GM21786 (cell line): ENCODE results near the gene ETV3L.
A peak's percentile ranks its signal among the peaks of the same experiment; 100 is the strongest.

Experiments
- ATAC-seq: cut with Tn5 transposase; IDR thresholded peaks from one replicate; pipeline ENCODE4 v1.9.1; 2021; ENCODE audit not compliant: unreplicated experiment

The ETV3L gene

GRCh38 chr1:157099633-157100009 is at the start of gene ETV3L:
Gene ETV3L, minus strand, starts transcription at chr1:157099808. Its CDS starts 285 bp downstream, at chr1:157099523.
- ATAC-seq = no peak

- no peak for ATAC-seq
Measured at GRCh38 chr1:157147906-157148700, 48.5 kb upstream of the ETV3L start.

GRCh38 chr1:157147037-157147436 is 47.4 kb upstream of the ETV3L start:
- ATAC-seq = no peak

GRCh38 chr1:157146244-157146643 is 46.6 kb upstream of the ETV3L start:
- no peak for ATAC-seq

GRCh38 chr1:157145076-157145475 is 45.5 kb upstream of the ETV3L start:
- no peak for ATAC-seq

DNA sequence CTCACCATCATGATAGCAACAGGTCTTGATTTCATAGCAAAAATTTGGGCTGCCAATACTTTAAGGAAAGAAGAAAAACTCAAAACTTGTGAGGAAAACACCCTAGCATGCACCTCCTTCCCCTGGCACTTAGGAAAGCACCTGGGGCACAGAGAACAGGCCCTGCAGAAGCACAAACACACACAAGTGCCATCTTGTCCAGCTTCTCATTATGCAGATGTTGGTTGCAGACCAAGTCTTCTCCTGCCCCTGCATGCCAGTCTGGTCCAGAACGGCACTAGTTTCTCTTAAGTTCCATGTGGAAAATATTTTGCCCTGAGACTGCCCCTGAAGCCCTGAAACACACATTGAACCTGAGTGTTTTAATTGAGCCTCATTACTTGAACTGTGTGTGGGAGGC is 44.9 kb upstream of the ETV3L start:
- ATAC-seq = no peak

DNA sequence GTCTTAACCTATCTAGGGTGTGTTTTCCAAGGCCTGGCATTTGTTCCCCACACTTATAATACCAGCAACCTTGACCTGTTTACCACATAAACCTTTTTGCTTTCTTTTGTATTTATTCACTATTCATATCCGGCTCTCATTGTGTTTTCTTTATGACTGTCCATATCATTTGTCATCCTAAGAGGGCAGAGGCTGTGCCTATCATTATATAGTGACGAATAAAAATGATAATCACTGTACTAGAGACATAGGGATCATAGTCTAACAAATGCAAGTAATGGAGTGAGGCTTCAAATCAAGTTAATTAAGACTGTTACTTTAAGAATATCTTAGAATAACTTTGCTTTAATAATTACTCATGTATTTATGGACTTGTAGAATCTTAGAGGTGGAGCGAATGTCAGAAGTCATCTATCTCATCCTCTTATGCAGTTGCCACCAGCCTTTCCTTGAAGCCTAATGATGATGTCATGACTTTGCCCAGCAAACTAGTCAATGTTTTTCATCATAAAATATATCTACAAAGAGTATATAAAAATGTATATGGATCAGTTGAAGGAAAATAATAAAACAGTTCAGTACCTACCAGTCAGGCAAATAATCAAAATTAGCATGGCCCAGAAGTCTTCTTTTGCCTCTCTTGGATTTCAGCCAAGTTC is 43.3 kb upstream of the ETV3L start:
- ATAC-seq = no peak

DNA sequence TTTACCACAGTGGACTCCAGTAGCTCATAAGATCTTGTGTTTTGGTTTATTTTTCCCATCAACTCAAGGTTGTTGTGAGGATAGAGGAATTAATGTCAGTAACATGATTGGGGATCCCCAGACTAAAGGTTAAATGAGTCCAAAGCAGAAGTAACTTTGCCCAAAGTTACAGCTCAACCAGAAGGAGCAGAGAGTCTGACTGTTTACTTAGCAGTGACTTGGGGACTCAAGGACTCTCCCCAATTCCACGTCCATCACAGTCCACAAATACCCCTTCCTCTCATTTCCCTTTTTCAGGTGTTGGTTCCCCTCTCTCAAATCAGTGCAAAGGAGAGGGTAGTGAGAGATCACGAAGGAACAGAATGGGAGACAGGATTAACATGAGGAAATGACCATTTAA is 42.6 kb upstream of the ETV3L start:
- no peak for ATAC-seq

GRCh38 chr1:157141212-157141855 is 41.7 kb upstream of the ETV3L start:
- ATAC-seq = no peak

- ATAC-seq = no peak
Measured at GRCh38 chr1:157140063-157140588, 40.5 kb upstream of the ETV3L start.

DNA sequence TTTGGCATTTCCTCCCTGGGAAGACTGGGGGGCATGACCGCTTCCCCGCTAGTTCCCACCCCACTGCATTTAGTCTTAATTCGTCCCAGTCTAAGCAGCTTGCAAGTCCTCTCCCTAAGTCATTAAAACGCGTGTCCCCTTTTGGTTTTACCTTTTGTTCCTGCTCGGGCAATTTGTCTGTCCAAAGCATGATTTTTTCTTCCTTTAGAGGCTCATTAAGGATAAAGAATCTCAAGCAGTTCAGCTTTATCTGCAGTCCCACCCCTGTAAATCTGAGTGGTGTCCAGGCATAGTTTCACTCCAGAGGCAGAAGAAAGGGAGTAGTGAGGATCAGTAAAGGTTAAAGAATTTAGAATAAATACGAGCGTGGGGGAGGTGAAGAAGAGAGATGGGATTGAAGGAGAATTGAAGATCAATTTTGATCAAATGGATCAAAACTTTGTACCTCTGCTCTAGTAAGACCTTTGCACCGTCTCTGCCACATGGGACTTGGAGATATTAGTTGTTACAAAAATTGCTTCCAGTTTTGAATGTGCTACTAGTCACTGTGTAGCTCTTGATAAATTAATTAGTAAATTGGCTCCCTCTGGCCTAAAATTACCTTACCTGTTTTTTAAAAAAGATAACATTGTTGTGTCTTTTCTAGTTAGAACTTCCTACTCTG is 39.6 kb upstream of the ETV3L start:
- no peak for ATAC-seq

DNA sequence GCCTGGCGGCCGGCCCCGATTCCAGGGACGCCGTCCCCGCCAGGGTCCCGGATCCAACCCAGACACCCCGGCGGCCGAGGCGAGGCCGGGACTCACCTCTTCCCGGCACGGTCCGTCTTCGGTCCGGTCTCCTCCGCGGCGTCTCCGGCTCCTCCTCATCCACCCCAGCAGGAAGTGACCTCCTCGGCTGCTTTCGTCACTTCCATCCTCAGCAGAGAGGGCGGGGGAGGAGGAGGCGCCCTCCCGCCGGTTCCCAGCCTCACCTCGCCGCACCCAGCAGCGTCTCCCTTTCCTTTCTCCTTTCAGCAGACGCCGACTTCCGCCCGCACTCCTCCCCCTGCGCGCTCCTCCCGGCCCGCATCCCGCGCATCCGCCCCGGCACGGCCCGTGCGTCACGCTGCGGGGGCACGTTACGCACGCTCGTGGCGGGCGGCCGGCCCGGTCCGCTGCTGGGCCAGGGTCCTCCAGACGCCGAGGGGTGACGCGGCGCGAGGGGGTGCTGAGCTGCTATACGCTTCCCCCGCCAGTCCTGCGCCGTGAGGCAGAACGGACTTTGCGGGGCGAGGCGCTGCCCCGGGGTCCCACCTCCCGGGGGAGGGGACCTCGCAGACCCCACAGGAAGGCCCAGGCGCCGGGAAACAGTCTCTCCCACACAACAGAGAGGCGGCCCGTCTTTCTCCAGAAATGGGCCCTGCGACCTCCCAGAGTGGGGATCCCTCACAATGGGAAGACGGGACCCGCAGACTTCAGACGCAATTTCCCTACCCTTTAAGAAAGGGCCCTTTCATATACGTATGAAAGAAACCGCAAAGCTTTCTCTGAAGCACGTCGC is 38.8 kb upstream of the ETV3L start, which contains the start of gene ETV3:
Gene ETV3, minus strand, starts transcription at position 176 of the 832 bp plus-strand sequence. CDS start 2,043 bp downstream, outside the sequence.
- ATAC-seq = peak; percentile 81

DNA sequence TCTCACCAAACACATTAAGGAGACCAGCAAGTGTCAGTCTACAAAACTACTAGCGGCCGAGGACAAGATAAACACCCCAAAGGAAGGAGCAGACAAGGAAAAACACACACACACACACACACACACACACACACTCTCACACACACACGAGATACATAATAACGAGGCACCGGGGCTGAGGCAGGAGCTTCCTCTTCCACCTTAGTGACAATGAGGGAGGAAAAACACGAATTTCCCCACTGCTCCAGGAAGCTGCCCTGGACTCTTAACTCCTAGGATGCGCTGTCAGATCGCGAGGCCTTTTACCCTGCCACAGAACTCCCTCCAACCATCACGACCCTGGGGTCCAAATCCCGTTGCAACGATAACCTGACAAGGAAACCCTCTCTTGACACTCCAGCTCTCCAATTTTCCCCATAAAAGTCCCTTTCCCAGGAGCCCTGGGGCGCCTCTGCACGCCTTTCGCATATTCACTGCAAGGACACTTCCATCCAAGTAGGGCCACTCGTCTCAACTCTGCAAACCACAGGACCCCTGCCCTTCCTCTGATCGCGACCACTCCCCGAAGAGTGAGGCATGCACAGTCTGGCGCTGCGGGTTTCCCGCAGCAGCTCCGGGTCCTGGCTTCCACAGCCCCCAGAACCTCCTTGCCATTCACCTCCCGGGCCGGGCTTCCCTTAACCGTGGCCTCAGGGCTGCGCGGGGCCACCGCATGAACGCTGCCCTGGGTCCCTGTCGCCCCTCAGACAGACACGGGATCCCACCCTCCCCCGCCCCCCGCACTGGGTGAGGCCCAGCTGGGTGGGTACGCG is 38.0 kb upstream of the ETV3L start:
- peak; percentile 1 for ATAC-seq

GRCh38 chr1:157137046-157137407 is 37.4 kb upstream of the ETV3L start:
- ATAC-seq = no peak

GRCh38 chr1:157136133-157136532 is 36.5 kb upstream of the ETV3L start:
- ATAC-seq = no peak

- no peak for ATAC-seq
Measured at GRCh38 chr1:157135646-157136045, 36.0 kb upstream of the ETV3L start.

DNA sequence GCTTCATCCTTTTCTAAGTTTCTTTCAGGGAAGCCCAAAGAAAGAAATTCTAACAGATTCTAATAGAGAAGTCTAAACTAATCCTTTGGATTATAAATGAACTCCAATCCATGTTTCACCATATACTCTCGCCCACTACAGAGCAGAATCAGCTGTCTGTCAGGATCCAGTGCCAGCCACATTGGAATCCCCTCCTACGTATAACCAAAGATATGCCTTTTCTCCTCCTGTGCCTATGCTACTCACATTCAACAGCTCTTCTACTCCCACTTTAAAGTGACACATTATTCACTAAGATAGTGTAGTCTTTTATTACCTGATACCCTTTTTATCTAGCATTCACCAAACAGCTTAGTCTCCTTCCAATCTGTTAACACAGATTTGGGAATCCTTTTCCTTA is 35.5 kb upstream of the ETV3L start:
- no peak for ATAC-seq

DNA sequence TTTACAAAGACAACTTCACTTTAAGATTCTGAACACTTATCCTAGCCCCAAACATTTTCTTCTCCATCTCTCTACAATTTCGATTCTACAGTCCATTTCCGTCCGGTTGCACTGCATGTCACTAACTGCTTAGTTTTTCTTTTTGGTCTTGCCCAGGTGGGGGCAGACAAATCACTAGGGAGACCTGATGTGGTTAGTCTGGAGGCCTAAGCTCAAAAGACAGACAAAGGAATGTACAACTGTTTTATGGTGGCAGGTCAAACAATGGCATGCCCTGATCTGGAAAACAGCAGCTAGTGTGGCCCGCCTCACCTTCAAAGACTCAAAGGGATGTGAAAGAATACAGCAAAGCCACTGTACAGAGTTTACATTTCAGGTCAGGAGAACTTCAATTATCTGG is 34.8 kb upstream of the ETV3L start:
- no peak for ATAC-seq

DNA sequence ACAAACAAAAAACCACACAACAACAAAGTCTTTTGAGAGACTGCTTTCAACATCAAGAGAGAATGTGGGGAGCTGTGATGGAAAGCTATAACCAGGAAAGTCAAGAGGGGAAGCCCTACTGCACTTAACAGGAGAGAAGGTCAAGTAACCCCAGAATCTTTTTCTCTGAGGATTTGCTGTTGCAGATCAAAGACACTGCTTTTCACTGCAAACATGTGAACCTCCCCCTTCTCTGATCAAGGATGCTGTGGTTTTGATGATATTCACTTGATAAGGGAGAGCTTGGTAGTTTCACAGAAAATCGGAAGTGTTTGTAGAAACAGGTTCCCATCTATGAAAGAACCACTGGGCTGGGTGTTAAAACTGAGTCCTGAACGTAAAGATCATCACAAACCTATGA is 33.8 kb upstream of the ETV3L start:
- ATAC-seq = no peak
